Chondrocyte (in vitro differentiated cells): Measurements from ENCODE around the gene PRKCG. TPM values are rescaled to one million over a fixed set of nuclear protein-coding genes. Genes with fewer than 3 reads are reported as not detected.
"Not testable (repeated sequence)": the region's sequence is repeated elsewhere in the genome, so short reads cannot be mapped to it uniquely, and the experiment has no call there.

Experiments
- DNase-seq: peaks from one replicate; pipeline ENCODE4 v3.0.0; 2021; ENCODE audit warnings: mixed read lengths, low spot score
- H3K27ac Mint-ChIP-seq: one replicate; pipeline ENCODE4 v1.8.0; 2021; ENCODE audit warnings: mild to moderate bottlenecking, moderate library complexity, mixed read lengths; ENCODE audit not compliant: unreplicated experiment
- H3K27me3 Mint-ChIP-seq: 2 replicates; pipeline ENCODE4 v1.8.0; 2021; ENCODE audit warnings: low read depth, mixed read lengths
- H3K36me3 Mint-ChIP-seq: 2 replicates; pipeline ENCODE4 v1.8.0; 2021; ENCODE audit warnings: low read depth, mixed read lengths
- H3K4me1 Mint-ChIP-seq: 2 replicates; pipeline ENCODE4 v1.8.0; 2021; ENCODE audit warnings: low read depth, mild to moderate bottlenecking, mixed read lengths
- H3K4me3 Mint-ChIP-seq: one replicate; pipeline ENCODE4 v1.8.0; 2021; ENCODE audit warnings: mild to moderate bottlenecking, moderate library complexity, mixed read lengths; ENCODE audit not compliant: unreplicated experiment
- H3K9me3 Mint-ChIP-seq: 2 replicates; pipeline ENCODE4 v1.8.0; 2021; ENCODE audit warnings: low read depth, mixed read lengths
- CTCF ChIP-seq: fragments of 200-600 bp; sonication (generic); IDR thresholded peaks from 2 replicates; pipeline ENCODE4 v1.5.0; 2021; ENCODE audit warnings: antibody characterized with exemption, mild to moderate bottlenecking, moderate library complexity
- total RNA-seq: library from RNA; stranded (reverse); gene quantifications from 3 replicates; pipeline ENCODE4 v1.2.1, GENCODE V29; 2021

PRKCG gene
- total RNA-seq, 1 donor from 2014 or later: 0.15 TPM

DNA sequence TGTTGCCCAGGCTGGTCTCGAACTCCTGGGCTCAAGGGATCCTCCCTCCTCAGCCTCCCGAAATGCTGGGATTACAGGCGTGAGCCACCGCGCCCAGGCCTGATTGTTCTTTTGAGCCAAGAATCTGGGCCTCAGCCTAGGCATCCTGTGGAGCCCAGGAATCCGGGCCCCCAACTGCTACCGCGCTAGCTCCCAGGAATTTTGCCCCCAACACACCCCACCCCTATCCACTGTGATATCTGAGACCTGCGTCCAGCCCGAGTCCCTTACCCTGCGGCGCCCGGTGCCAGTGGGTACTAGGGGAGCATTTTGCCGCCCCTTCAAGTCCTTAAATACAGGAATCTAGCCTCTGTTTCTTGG, 15.2 kb upstream of the PRKCG start:
- H3K4me3 Mint-ChIP-seq: peak overlapping the region; percentile 76
- peak overlapping the region; percentile 100 for H3K27ac Mint-ChIP-seq
- no peak for TF ChIP-seq CTCF
- peaks cover 34% of the 10 kb centered on the region for H3K4me1 Mint-ChIP-seq
- no peak for DNase-seq
- no peaks in the 10 kb centered on the region for H3K9me3 Mint-ChIP-seq
- peaks cover 8% of the 10 kb centered on the region for H3K36me3 Mint-ChIP-seq
- H3K27me3 Mint-ChIP-seq: no peaks in the 10 kb centered on the region

GRCh38 chr19:53867225-53868090, 14.5 kb upstream of the PRKCG start, which contains the start of gene MYADM:
TSS of gene MYADM (plus strand) at chr19:53867883. CDS start at chr19:53873530, 5,647 bp downstream.
- H3K4me1 Mint-ChIP-seq: peaks cover 34% of the 10 kb centered on the region

GRCh38 chr19:53868091-53868891, 13.7 kb upstream of the PRKCG start:
- H3K36me3 Mint-ChIP-seq: peaks cover 12% of the 10 kb centered on the region
- peak; percentile 90 for DNase-seq
- no peaks in the 10 kb centered on the region for H3K27me3 Mint-ChIP-seq
- H3K9me3 Mint-ChIP-seq: no peaks in the 10 kb centered on the region
- H3K4me3 Mint-ChIP-seq: peak overlapping the region; percentile 96
- no peak for TF ChIP-seq CTCF
- H3K4me1 Mint-ChIP-seq: peaks cover 38% of the 10 kb centered on the region
- peak overlapping the region; percentile 98 for H3K27ac Mint-ChIP-seq

More at GRCh38 chr19:53867225-53868090, 14.5 kb upstream of the PRKCG start, which contains the start of gene MYADM:
- TF ChIP-seq CTCF: no peak
- Mint-ChIP-seq H3K27me3 (no peaks in the 10 kb centered on the region), H3K36me3 (peaks cover 8% of the 10 kb centered on the region), H3K4me3 (peak within 1 kb of the TSS; percentile 96), H3K9me3 (no peaks in the 10 kb centered on the region), H3K27ac (peak within 1 kb of the TSS; percentile 100)
- DNase-seq: peak; percentile 98

GRCh38 chr19:53868892-53869804, 12.8 kb upstream of the PRKCG start:
- TF ChIP-seq CTCF: peak; percentile 55

DNA sequence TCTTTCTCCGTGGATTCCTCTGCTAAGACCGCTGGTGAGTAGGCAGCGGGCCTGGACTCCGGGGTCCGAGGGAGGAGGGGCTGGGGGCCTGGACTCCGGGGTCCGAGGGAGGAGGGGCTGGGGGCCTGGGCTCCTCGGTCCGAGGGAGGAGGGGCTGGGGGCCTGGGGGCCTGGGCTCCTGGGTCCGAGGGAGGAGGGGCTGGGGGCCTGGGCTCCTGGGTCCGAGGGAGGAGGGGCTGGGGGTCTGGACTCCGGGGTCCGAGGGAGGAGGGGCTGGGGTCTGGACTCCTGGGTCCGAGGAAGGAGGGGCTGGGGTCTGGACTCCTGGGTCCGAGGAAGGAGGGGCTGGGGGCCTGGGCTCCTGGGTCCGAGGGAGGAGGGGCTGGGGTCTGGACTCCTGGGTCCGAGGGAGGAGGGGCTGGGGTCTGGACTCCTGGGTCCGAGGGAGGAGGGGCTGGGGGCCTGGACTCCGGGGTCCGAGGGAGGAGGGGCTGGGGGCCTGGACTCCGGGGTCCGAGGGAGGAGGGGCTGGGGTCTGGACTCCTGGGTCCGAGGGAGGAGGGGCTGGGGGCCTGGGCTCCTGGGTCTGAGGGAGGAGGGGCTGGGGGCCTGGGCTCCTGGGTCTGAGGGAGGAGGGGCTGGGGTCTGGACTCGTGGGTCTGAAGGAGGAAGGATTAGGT, 12.1 kb upstream of the PRKCG start:
- H3K4me1 Mint-ChIP-seq: peaks cover 54% of the 10 kb centered on the region
- not testable (repeated sequence) for H3K27me3 Mint-ChIP-seq

More at GRCh38 chr19:53868892-53869804, 12.8 kb upstream of the PRKCG start:
- Mint-ChIP-seq H3K27me3 (no peaks in the 10 kb centered on the region), H3K27ac (peak overlapping the region; percentile 94), H3K36me3 (peaks cover 19% of the 10 kb centered on the region), H3K4me1 (peaks cover 46% of the 10 kb centered on the region), H3K9me3 (no peaks in the 10 kb centered on the region), H3K4me3 (peak overlapping the region; percentile 96)
- DNase-seq: peak; percentile 94

More for the DNA sequence above, 12.1 kb upstream of the PRKCG start:
- peaks cover 26% of the 10 kb centered on the region for H3K36me3 Mint-ChIP-seq
- H3K9me3 Mint-ChIP-seq, DNase-seq: not testable (repeated sequence)
- peak overlapping the region; percentile 85 for H3K27ac Mint-ChIP-seq
- H3K4me3 Mint-ChIP-seq: peak overlapping the region; percentile 96
